HepG2 (cell line): ENCODE data around the gene MT1G. TPM values are rescaled to one million over a fixed set of nuclear protein-coding genes. Genes with fewer than 3 reads are reported as not detected.

Experiments used
- ATAC-seq: fragments of 200-7000 bp; cut with Tn5 transposase; 3 replicates; pipeline ENCODE4 v1.9.1; 2020; ENCODE audit warnings: mild to moderate bottlenecking, moderate library complexity
- BruUV-seq: library from RNA; stranded (reverse); fragments of 400-500 nt; replicated peaks from 2 replicates; lab custom pipeline; 2021; lab: Mats Ljungman, UMichigan
- CTCF ChIA-PET: fragments of 300-600 bp; formaldehyde crosslinking; extraction: SDS; loops from one replicate; lab custom pipeline; 2021; ENCODE audit warnings: low total read pairs, inconsistent platforms, low intra/inter-chr PET ratio; lab: Yijun Ruan, JAX
- POLR2A ChIA-PET: fragments of 350-600 bp; sonication (Branson Sonifier 250); formaldehyde crosslinking; loops from one replicate; lab custom pipeline; 2020; ENCODE audit warnings: antibody characterized with exemption, inconsistent platforms; lab: Yijun Ruan, JAX
- DNase-seq: peaks from one replicate; pipeline ENCODE4 v3.0.0-alpha.2; 2015; ENCODE audit warnings: low spot score
- FAIRE-seq: peaks from 3 replicates; lab custom pipeline; 2011; peaks lifted over from hg19 to GRCh38; lab: Jason Lieb, UNC
- H2AFZ ChIP-seq: one replicate; pipeline ENCODE4 v1.6.1; 2011; ENCODE audit warnings: low read length, inconsistent platforms
- H3K27ac ChIP-seq: fragments of 300-600 bp; 3 replicates; pipeline ENCODE4 v1.8.0; 2011; ENCODE audit warnings: mixed run types, mild to moderate bottlenecking, mixed read lengths, low read length, inconsistent platforms; ENCODE audit not compliant: insufficient read depth; ENCODE audit errors: extremely low read length
- H3K27me3 ChIP-seq, 2 experiments: fragments of 200-600 bp in 1 of 2; 2 replicates in 1 of 2; 3 replicates in 1 of 2; pipeline versions ENCODE4 v1.6.0 to v1.8.0; 2011; ENCODE audit warnings: low read length in 2 of 2, mild to moderate bottlenecking in 2 of 2, moderate library complexity in 2 of 2, inconsistent platforms in 1 of 2; ENCODE audit not compliant: insufficient read depth in 2 of 2, control insufficient read depth in 1 of 2
- H3K36me3 ChIP-seq, 2 experiments: fragments of 200-600 bp in 1 of 2; replicated peaks in 1 of 2; 2 replicates in 1 of 2; 3 replicates in 1 of 2; pipeline versions ENCODE4 v1.5.1 to v1.8.0; 2011; ENCODE audit warnings: low read length in 2 of 2, inconsistent platforms in 1 of 2; ENCODE audit not compliant: insufficient read depth in 2 of 2, control insufficient read depth in 1 of 2
- H3K4me1 ChIP-seq: 2 replicates; pipeline ENCODE4 v1.5.1; 2012; ENCODE audit warnings: low read length, inconsistent platforms; ENCODE audit not compliant: insufficient read depth
- H3K4me2 ChIP-seq: 2 replicates; pipeline ENCODE4 v1.6.0; 2011; ENCODE audit warnings: low read depth, low read length, inconsistent platforms
- H3K4me3 ChIP-seq, 3 experiments: fragments of 200-600 bp in 1 of 3; sonication (generic), shearing (Covaris generic) in 1 of 3; replicated peaks in 1 of 3; 2 replicates each; pipeline ENCODE4 v1.5.1; 2011 to 2016; ENCODE audit warnings: low read length in 3 of 3, inconsistent platforms in 2 of 3, low read depth in 2 of 3, mild to moderate bottlenecking in 2 of 3, control low read depth in 1 of 3, mixed read lengths in 1 of 3; ENCODE audit not compliant: insufficient read depth in 1 of 3
- H3K79me2 ChIP-seq: one replicate; pipeline ENCODE4 v1.6.1; 2011; ENCODE audit warnings: low read length, inconsistent platforms; ENCODE audit not compliant: insufficient read depth
- H3K9ac ChIP-seq: 2 replicates; pipeline ENCODE4 v1.6.0; 2011; ENCODE audit warnings: mild to moderate bottlenecking, low read depth, low read length, inconsistent platforms; ENCODE audit not compliant: insufficient read depth
- H3K9me3 ChIP-seq: 2 replicates; pipeline ENCODE4 v1.5.1; 2012; ENCODE audit warnings: mild to moderate bottlenecking, low read length
- H4K20me1 ChIP-seq: 2 replicates; pipeline ENCODE4 v1.6.0; 2011; ENCODE audit warnings: inconsistent platforms, mild to moderate bottlenecking, low read length, moderate library complexity; ENCODE audit not compliant: insufficient read depth
- HES4 ChIP-seq: sonication (generic); formaldehyde crosslinking; IDR thresholded peaks from 2 replicates; pipeline ENCODE4 v1.9.0; 2021; ENCODE audit warnings: mild to moderate bottlenecking, missing genetic modification reagents, borderline replicate concordance
- KLF13 ChIP-seq: sonication (generic); formaldehyde crosslinking; IDR thresholded peaks from 2 replicates; pipeline ENCODE4 v1.4.0; 2020; ENCODE audit warnings: mild to moderate bottlenecking, missing genetic modification reagents
- MAZ ChIP-seq, 2 experiments: sonication (generic) in 1 of 2; formaldehyde crosslinking in 1 of 2; IDR thresholded peaks; 2 replicates each; pipeline versions ENCODE4 v1.5.0 to v1.6.1; 2012 to 2020; ENCODE audit warnings: low read depth in 2 of 2, mild to moderate bottlenecking in 2 of 2, borderline replicate concordance in 1 of 2, improper control_type of control experiment in 1 of 2, low read length in 1 of 2, missing genetic modification reagents in 1 of 2, moderate library complexity in 1 of 2
- MED13 ChIP-seq: sonication (generic); formaldehyde crosslinking; IDR thresholded peaks from 2 replicates; pipeline ENCODE4 v1.5.0; 2020; ENCODE audit warnings: missing genetic modification reagents
- RARA ChIP-seq: IDR thresholded peaks from 2 replicates; pipeline ENCODE4 v1.6.1; 2016; ENCODE audit warnings: missing genetic modification reagents, missing compliant biosample characterization
- RBAK ChIP-seq: sonication (generic); formaldehyde crosslinking; IDR thresholded peaks from 2 replicates; pipeline ENCODE4 v1.5.1; 2020; ENCODE audit warnings: mild to moderate bottlenecking, missing genetic modification reagents
- SP1 ChIP-seq, 2 experiments: fragments of 450-650 bp in 1 of 2; sonication (generic) in 1 of 2; formaldehyde crosslinking in 1 of 2; IDR thresholded peaks; 2 replicates each; pipeline versions ENCODE4 v1.4.0 to v1.6.1; 2016 to 2020; ENCODE audit warnings: missing genetic modification reagents in 1 of 2
- TFDP1 ChIP-seq: IDR thresholded peaks from 2 replicates; pipeline ENCODE4 v1.6.1; 2016; ENCODE audit warnings: missing compliant biosample characterization, missing genetic modification reagents, borderline replicate concordance
- ZBTB8A ChIP-seq: sonication (generic); formaldehyde crosslinking; IDR thresholded peaks from 2 replicates; pipeline ENCODE4 v1.4.0; 2020; ENCODE audit warnings: mild to moderate bottlenecking, low read depth, missing genetic modification reagents, borderline replicate concordance
- ZKSCAN1 ChIP-seq: fragments of 150-350 bp; IDR thresholded peaks from 2 replicates; pipeline ENCODE4 v1.6.1; 2014; ENCODE audit warnings: low read length
- ZNF230 ChIP-seq: sonication (generic); formaldehyde crosslinking; IDR thresholded peaks from 2 replicates; pipeline ENCODE4 v1.4.0; 2020; ENCODE audit warnings: mild to moderate bottlenecking, missing genetic modification reagents
- ZNF549 ChIP-seq: sonication (generic); formaldehyde crosslinking; IDR thresholded peaks from 2 replicates; pipeline ENCODE4 v1.5.0; 2020; ENCODE audit warnings: missing genetic modification reagents
- ZNF574 ChIP-seq: sonication (generic); formaldehyde crosslinking; IDR thresholded peaks from 2 replicates; pipeline ENCODE4 v1.4.0; 2020; ENCODE audit warnings: missing genetic modification reagents
- ZNF670 ChIP-seq: sonication (generic); formaldehyde crosslinking; IDR thresholded peaks from 2 replicates; pipeline ENCODE4 v1.8.0; 2022; ENCODE audit warnings: mild to moderate bottlenecking, missing genetic modification reagents, borderline replicate concordance
- ZNF687 ChIP-seq: sonication (generic); formaldehyde crosslinking; IDR thresholded peaks from 2 replicates; pipeline ENCODE4 v1.5.1; 2020; ENCODE audit warnings: mild to moderate bottlenecking, missing genetic modification reagents, moderate library complexity
- WGBS: methylation state at CpG from one replicate; pipeline ENCODE4 v1.1.6; 2017; ENCODE audit warnings: low lambda C conversion rate; 5-methylcytosine and 5-hydroxymethylcytosine counted together
- in situ Hi-C: cut with HindIII; loops from 2 replicates; pipeline ENCODE4 v1.10.0; 2017; ENCODE audit warnings: low pct_unique_long_range_greater_than_20kb; ENCODE audit not compliant: extremely low pct_ligation_motif_present
- intact Hi-C: fragments of 100-400 bp; cut with micrococcal nuclease; formaldehyde crosslinking; loops from one replicate; pipeline ENCODE4 v1.10.0; 2022; ENCODE audit not compliant: unreplicated experiment
- polyA plus RNA-seq, 8 experiments: library from polyadenylated mRNA; depleted of rRNA in 3 of 8; stranded (reverse) in 7 of 8; unstranded in 1 of 8; fragments of >200 nt; fragmentation: Illumina TruSeq in 4 of 8; extraction: Trizol in 4 of 8; gene quantifications; 2 replicates each; pipeline versions ENCODE4 v1.2.1 to v1.2.3, GENCODE V29; 2011 to 2016; ENCODE audit warnings: low read depth in 4 of 8, missing spikeins in 1 of 8, mixed read lengths in 1 of 8; ENCODE audit not compliant: insufficient read depth in 1 of 8
- total RNA-seq, 5 experiments: library from RNA; depleted of rRNA; stranded (reverse); fragments of >200 nt; fragmentation: Illumina TruSeq; extraction: Trizol; gene quantifications; 2 replicates each; pipeline ENCODE4 v1.2.3, GENCODE V29; 2016; ENCODE audit warnings: low read depth in 1 of 5

The MT1G gene
- total and polyA plus RNA-seq, 2 of the 13 experiments (the other 11 are each of a cell fraction or from before 2014, with no cell fraction given), result 3.6 to 377 TPM

- H3K9ac ChIP-seq, result no peak overlapping the region
- no peak for FAIRE-seq
- WGBS, result 29% methylated on average over 28 of the region's 42 CpGs
- peaks cover 54% of the 10 kb centered on the region for H3K4me1 ChIP-seq
- CTCF ChIA-PET, result no interaction called here
- in situ Hi-C loops, result no loop called here
- no TSS peak for BruUV-seq
- no peaks in the 10 kb centered on the region for H3K9me3 ChIP-seq
- no peaks in the 10 kb centered on the region for H3K79me2 ChIP-seq
- H2AFZ ChIP-seq, result no peak overlapping the region
- no peaks in the 10 kb centered on the region for H4K20me1 ChIP-seq
- ATAC-seq, result peak; percentile 85
- H3K27me3 ChIP-seq, result peaks cover 10 to 48% of the 10 kb centered on the region in 2 experiments; a peak in 4 of 5 replicates
- no peaks in the 10 kb centered on the region for H3K36me3 ChIP-seq
- no peak overlapping the region for H3K27ac ChIP-seq
- peak; percentile 39 for DNase-seq
- intact Hi-C loops, result no loop called here
- H3K4me3 ChIP-seq, result peak overlapping the region in 2 of 3 experiments; percentile 8 to 45; a peak in 3 of 6 replicates
- peak overlapping the region; percentile 41 for H3K4me2 ChIP-seq
- POLR2A ChIA-PET, result interaction anchor here (1.3 to 1.8 kb wide), 2 partner anchors 18 to 36 kb away, joined by 3 to 5 read pairs; partner anchors contain the start of gene MT1E
- TF ChIP-seq ZNF687 (CRISPR knock-in tag) (peak; percentile 96), ZNF549 (no peak), HES4 (CRISPR knock-in tag) (no peak), ZNF230 (CRISPR knock-in tag) (peak; percentile 44; the same call in 1 of the 2 replicates), ZNF670 (CRISPR knock-in tag) (no peak), SP1 (IDR thresholded peaks at IDR 0.05) (no peak), SP1 (CRISPR knock-in tag; IDR thresholded peaks at IDR 0.05) (no peak), ZKSCAN1 (no peak), TFDP1 (CRISPR knock-in tag) (peak; percentile 68; the same call in 1 of the 2 replicates), RBAK (no peak), KLF13 (CRISPR knock-in tag) (no peak), MAZ (IDR thresholded peaks at IDR 0.05; ENCODE audit: borderline replicate concordance, low read depth, low read length) (no peak), MAZ (CRISPR knock-in tag; IDR thresholded peaks at IDR 0.05; ENCODE audit: low read depth) (peak; percentile 38; the same call in 1 of the 2 replicates), MED13 (CRISPR knock-in tag) (no peak), ZBTB8A (CRISPR knock-in tag) (no peak), ZNF574 (CRISPR knock-in tag) (peak; percentile 45; the same call in 1 of the 2 replicates), RARA (CRISPR knock-in tag) (no peak)
Measured at GRCh38 chr16:56643080-56643778, 24.6 kb downstream of the MT1G start.
